K562 (cell line): Measurements from ENCODE around the gene GHRL. TPM values are rescaled to one million over a fixed set of nuclear protein-coding genes. Genes with fewer than 3 reads are reported as not detected.

Experiments
- ERF ChIP-seq: fragments of 450-650 bp; formaldehyde crosslinking; IDR thresholded peaks from 2 replicates; pipeline ENCODE4 v1.4.0; 2020; ENCODE audit warnings: mild to moderate bottlenecking, mixed read lengths
- PRDM10 ChIP-seq: fragments of 450-650 bp; IDR thresholded peaks from 2 replicates; pipeline ENCODE4 v1.6.1; 2018; ENCODE audit not compliant: partially characterized antibody
- RBFOX2 ChIP-seq: fragments of 200-400 bp; formaldehyde crosslinking; IDR thresholded peaks from 2 replicates; pipeline ENCODE4 v1.6.1; 2017; ENCODE audit warnings: low read depth, mild to moderate bottlenecking, low read length, moderate library complexity
- SMC3 ChIP-seq: conservative IDR thresholded peaks from 2 replicates; pipeline ENCODE4 v1.6.1; 2011; ENCODE audit warnings: low read depth, low read length, improper control_type of control experiment; ENCODE audit not compliant: insufficient read depth
- THAP12 ChIP-seq: fragments of 250-450 bp; sonication (Bioruptor Pico); IDR thresholded peaks from 2 replicates; pipeline ENCODE4 v1.9.0; 2021; ENCODE audit warnings: mild to moderate bottlenecking, inconsistent platforms
- ZBTB40 ChIP-seq, 2 experiments: fragments of 450-650 bp in 1 of 2; sonication (generic) in 1 of 2; formaldehyde crosslinking in 1 of 2; IDR thresholded peaks; 2 replicates each; pipeline versions ENCODE4 v1.7.1 to v1.9.0; 2016 to 2022; ENCODE audit warnings: inconsistent platforms in 1 of 2, mild to moderate bottlenecking in 1 of 2, missing genetic modification reagents in 1 of 2
- polyA plus RNA-seq, 8 experiments: library from polyadenylated mRNA; depleted of rRNA in 4 of 8; stranded (reverse) in 5 of 8; unstranded in 3 of 8; fragments of >200 nt; fragmentation: Nextera tagmentation in 2 of 8; fragmentation: Illumina TruSeq in 1 of 8; extraction: Ambion mirVana in 2 of 8; extraction: Trizol in 1 of 8; gene quantifications; 2 replicates each; pipeline versions ENCODE4 v1.2.1 to v1.2.3, GENCODE V29; 2011 to 2014; ENCODE audit warnings: inconsistent platforms in 1 of 8, missing spikeins in 1 of 8
- total RNA-seq, 7 experiments: library from RNA; depleted of rRNA in 6 of 7; stranded (reverse); fragments of >200 nt in 6 of 7; fragmentation: Illumina TruSeq in 2 of 7; extraction: Trizol in 2 of 7; gene quantifications; 2 replicates each; pipeline versions ENCODE4 v1.2.1 to v1.2.3, GENCODE V29; 2011 to 2021; ENCODE audit warnings: low replicate concordance in 1 of 7

The GHRL gene
- total and polyA plus RNA-seq, 9 of the 15 experiments (the other 6 are each of a cell fraction or from before 2014, with no cell fraction given) = 0.08 to 0.29 (median 0.15) TPM; not detected in 5

GRCh38 chr3:10247679-10248183 is 45.0 kb downstream of the GHRL start (continued):
- TF ChIP-seq PRDM10 (no peak), RBFOX2 (no peak), ZBTB40 (IDR thresholded peaks at IDR 0.05) (peak; percentile 57), ZBTB40 (CRISPR knock-in tag; IDR thresholded peaks at IDR 0.05) (no peak), THAP12 (CRISPR knock-in tag) (no peak), ERF (CRISPR knock-in tag) (0 out of 2 replicates have a peak, but pooled peaks have one; percentile 18), SMC3 (no peak)
